ENCODE measurements around the gene SPATA31D3.

DNA sequence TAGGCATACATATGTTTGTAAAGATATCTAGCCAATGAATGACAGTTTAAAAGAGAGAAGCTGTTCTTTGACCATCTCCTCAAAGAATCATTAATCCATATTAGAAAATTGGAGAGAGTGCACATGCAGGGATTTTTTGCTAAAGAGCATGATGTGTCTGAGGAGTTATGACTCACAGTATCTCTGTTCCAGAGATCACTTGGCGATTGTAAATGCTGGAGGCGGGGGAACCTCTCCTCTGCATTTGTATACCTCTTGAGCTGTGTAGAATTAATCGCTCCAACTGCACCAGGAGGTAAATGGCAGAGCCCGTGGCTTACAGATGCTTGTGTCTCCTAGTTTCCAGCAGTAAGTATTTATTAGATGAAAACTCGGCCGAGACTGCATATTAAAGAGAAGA is 41.6 kb downstream of the SPATA31D3 start:
- TF ChIP-seq, protein P1, sequence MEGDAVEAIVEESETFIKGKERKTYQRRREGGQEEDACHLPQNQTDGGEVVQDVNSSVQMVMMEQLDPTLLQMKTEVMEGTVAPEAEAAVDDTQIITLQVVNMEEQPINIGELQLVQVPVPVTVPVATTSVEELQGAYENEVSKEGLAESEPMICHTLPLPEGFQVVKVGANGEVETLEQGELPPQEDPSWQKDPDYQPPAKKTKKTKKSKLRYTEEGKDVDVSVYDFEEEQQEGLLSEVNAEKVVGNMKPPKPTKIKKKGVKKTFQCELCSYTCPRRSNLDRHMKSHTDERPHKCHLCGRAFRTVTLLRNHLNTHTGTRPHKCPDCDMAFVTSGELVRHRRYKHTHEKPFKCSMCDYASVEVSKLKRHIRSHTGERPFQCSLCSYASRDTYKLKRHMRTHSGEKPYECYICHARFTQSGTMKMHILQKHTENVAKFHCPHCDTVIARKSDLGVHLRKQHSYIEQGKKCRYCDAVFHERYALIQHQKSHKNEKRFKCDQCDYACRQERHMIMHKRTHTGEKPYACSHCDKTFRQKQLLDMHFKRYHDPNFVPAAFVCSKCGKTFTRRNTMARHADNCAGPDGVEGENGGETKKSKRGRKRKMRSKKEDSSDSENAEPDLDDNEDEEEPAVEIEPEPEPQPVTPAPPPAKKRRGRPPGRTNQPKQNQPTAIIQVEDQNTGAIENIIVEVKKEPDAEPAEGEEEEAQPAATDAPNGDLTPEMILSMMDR (IDR thresholded peaks at IDR 0.05), result no peak
- TF ChIP-seq POLR2A (IDR thresholded peaks at IDR 0.05), result no peak

Measured in esophagus squamous epithelium (tissue), 4 donors.